HG03039 (cell line): ENCODE data around the gene EME2.
"Not testable (repeated sequence)": the region's sequence is repeated elsewhere in the genome, so short reads cannot be mapped to it uniquely, and the experiment has no call there.

ENCODE experiments used
- ATAC-seq: cut with Tn5 transposase; IDR thresholded peaks from one replicate; pipeline ENCODE4 v1.9.1; 2021; ENCODE audit warnings: mild to moderate bottlenecking, moderate library complexity; ENCODE audit not compliant: unreplicated experiment

EME2 gene

DNA sequence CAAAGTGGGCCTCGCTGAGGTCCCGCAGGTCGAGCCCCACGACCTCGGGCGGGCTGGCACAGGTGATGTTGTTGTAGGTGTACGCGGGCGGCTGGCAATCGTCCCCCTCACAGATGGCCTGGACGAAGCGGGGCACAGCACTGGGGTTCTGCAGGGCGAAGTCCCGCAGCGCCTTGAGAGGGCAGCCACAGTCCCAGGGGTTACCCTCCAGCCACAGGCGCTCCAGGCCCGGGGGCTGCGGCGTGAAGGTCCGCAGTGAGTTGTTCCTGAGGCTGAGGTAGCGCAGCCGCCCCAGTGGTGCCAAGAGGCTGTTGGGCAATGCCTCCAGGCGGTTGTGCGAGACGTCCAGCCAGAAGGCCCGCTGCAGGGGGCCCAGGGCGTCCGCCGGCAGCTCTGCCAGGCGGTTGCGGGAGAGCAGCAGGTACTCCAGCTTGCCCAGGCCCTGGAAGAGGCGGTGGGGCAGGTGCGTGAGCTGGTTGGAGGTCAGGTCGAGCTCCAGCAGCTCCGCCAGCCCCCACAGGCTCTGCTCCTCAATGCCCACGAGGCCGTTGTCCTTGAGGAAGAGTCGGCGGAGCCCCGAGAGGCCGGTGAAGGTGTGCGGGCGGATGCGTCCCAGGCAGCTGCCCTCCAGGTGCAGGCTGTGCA is 18.1 kb downstream of the EME2 start:
- ATAC-seq: no peak

DNA sequence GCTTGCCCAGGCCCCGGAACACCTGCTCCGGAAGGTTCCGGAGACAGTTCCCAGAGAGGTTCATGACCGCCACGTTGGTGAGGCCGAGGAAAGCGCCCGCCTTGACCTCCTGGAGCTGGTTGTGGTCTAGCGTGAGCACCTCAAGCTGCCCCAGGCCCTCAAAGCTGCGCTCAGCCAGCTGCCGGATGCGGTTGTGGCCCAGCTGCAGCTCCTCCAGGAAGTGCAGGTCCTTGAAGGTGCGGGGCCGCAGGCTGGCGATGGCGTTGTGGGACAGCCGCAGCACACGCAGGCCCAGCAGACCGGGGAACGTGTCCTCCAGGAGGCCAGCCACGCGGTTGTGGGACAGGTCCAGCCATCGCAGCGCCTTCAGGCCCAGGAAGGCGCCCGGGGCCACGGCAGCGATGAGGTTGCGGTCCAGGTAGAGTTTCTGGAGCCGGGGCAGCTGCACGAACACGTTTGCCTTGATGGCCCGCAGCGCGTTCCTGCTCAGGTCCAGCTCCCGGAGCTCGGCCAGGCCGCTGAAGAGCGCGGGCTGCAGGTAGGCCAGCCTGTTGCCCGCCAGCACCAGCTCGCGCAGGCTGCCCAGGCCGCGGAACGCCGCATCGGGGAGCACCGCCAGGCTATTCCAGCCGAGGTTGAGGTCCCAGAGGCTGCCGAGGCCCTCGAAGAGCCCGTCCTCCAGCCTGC is 18.8 kb downstream of the EME2 start:
- ATAC-seq: no peak

DNA sequence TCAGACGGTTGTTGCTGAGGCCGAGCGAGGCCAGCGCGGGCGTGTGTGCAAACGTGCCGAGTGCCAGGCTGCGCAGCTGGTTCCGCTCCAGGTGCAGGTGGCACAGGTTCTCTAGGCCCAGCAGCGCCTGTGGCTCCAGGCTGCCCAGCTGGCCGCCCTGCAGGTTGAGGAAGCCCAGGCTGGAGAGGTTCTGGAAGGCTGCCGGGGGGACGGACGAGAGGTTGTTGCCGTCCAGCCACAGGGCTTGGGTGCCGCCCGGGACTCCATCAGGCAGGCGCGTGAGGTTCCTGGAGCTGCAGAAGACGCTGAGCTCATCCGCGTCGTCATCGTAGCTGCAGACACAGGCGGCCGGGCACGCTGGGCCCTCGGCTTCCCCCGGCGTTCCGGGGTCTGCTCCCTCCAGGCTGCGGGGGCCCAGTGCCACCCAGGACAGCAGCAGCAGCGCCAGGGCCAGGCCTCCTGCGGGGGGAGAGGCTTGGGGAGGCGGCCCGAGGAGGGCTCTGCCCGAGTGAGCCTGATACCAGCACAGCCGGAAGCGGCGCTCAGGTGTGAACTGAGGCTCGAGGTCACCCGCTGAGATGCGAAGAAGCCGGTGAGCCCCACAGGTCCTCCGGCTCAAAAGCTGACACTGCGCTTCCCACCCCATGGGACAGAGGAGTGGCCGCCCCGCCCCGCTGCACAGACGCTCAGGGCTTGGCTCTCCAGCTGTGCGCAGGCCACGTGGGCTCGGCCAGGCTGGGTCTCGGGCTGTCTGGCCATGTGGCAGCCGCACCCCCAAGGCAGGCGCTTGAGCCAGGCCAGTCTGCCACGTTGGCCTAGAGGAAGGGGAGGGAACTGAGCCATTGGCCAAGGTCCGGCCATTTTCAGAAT is 19.6 kb downstream of the EME2 start:
- no peak for ATAC-seq

DNA sequence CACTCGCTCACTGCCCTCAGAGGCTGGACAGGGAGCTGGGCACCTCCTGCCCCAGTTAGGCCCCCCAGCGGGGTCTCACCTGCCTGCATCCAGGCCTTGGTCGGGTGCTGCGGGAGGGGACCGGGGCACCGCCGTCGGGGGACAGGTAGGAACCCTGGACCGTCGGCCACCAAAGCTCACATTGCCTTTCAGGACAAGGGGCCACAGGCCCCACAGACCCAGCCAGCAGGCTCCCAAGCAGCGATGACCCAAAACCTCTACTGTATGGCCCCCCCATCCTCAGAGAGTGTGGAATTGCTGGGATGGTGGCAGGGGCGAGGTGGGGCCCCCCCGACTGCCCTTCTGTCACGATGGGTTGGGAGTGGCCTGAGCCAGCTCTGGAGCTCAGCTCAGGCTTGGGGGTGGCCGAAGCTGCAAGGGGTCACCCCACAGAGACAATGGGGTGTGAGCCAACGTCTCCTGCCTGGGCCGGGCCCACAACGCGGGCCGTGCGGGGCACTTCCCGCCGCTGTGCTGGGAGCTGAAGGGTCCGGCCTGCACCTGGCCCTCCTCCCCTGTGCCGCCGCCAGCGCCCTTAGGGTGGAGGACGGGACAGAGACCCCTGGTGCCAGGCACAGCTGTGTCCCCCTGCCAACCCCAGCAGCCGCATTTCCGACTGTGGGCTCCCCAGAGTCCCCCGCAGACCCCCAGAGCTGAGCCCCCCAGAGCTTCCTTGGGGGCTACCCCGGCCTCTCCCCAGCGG is 20.4 kb downstream of the EME2 start:
- ATAC-seq: no peak

DNA sequence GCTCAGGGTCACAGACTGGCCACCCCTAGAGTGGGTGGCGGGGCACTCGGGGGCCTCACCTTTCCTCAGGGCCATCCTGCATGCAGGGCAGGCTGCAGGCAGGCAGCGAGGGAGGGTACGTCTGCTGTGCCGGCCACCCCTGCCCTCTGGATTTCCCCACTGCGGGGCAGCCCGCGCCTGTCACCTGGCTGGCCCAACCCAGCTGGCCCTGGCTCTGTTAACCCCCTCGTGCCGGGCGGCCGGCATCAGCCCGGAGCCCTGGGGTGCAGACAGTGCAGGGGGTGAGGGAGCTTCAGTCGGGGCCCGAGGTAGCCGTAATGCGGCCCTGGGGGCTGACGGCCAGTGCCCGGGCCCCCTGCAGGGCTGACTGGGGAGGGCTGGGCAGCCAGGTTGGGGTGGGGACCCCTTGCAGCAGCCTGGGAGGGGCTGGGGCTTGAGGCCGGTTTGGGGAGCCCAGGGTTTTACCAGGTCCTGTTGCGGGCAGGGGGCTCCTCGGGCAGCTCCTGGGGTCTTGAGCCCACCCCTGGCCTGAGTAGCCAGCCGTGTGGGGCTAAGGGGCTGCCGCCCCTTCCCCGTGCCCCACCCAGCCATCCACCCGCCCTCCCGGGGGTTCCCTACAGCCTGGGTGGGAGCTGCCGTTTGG is 21.1 kb downstream of the EME2 start, which contains the start of gene IGFALS:
TSS of gene IGFALS (minus strand) at position 128 of the 643 bp plus-strand sequence. CDS start at position 75, 53 bp downstream.
- no peak for ATAC-seq

DNA sequence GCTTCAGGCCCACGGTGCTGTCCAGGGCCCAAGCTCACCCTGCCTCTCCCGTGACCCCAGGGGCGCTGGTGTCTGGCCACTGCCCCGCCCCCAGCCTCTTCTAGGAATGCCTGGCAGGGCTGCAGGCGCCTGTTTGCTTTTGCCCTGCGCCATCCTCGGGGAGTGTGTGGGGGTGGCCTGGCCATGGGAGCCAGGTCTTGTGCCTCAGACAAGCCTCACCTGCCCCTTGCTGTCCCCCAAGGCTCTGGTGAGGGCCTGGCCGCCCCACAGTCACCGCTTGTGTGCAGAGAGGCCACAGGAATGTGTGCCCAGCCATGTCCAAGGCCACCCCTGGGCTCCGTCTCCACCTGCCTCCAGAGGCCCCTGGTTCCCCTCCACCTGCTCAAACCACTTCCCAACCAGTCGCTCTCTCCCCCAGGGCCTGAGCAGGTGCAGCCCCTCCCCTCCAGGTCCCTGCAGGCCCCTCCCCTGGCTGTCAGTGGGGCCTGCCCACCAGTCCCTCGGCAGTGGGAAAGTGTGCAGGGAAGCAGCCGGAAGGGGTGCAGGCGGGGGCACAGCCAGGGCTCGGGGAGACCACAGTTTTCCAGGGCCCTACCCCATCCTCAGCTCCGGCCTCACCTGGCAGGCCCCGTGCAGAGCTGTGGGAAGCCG is 21.7 kb downstream of the EME2 start:
- no peak for ATAC-seq

DNA sequence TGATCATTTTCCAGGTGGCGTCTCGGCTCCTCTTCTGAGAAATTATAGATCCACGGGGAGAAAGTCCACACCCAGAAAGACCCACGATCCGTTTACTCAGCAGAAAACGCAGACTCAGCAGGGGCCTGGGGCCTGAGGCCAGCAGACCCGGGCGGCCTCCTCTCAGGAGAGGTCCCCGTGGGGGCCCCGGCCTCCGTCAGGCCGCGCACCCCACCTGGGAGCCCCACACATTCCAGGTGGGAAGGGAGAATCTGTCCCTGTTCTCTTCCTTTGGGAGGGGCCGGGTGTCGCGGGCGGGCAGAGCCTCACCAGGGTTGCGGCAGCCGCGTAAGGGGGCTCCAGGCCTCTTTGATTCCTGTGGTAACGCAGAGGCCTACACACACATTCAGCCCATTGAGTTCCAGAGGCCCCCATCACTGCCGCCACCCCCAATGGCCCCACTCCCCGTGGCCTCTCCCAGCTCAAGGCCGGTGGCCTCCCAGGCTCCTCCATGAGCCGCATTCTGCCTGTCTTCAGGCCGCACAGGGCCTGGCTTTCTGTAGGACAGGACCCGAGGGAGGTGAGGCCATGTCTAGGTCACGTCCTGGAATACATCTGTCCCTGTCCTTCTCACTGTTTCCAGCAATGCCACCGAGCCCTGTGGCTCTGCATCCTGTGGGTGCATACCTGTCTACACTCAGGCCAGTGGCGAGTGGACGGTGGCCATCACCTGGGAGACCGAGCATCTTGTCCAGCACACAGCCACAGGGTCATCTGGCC is 22.5 kb downstream of the EME2 start:
- ATAC-seq: no peak

DNA sequence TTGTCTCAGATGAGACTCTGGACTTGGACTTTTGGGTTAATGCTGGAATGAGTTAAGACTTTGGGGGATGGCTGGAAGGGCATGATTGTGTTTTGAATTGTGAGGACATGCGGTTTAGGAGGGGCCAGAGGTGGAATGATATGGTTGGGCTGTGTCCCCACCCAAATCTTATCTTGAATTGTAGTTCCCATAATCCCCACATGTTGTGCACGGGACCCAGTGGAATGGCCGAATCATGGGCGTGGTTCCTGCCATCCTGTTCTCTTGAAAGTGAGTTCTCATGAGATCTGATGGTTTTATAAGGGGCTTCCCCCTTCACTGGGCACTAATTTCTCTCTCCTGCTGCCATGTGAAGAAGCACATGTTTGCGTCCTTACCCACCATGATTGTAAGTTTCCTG is 26.7 kb downstream of the EME2 start:
- not testable (repeated sequence) for ATAC-seq

DNA sequence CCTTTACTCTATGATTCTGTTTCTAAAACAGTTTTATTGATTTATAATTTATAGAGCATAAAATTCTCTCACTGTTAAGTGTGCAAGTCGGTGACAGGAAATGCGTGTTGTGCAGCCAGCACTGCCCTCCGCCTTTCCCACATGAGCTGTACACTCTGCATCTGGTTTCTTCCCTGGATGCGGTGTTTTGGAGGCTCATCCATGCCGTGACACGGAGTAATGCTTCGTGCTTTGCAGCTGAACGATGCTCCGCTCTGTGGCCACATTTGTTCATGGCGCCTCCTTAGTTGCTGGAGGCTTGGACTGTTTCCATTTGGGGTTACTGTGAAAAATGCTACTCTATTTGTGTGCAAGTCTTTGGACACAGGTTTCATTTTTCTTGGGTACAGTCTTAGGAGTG is 28.1 kb downstream of the EME2 start:
- no peak for ATAC-seq

DNA sequence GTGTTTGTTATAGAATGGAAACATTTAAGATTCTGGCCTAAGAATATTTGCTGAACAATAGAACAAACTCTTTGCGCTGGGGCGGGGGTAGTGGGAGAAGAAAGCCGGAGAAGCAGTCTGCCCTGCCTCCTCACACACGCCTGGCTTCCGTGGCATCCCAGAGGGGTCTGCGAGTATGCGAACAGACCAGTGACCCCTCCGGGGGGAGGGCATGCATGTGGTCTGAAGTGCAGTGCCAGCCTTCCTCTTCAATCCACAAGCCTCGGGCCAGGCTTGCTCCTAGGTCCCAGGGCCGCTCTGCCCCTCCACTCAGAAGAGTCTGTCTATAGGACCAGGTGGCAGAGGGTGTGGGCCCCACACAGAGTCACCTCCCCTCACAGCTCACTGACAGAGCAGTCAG is 35.0 kb downstream of the EME2 start:
- no peak for ATAC-seq

DNA sequence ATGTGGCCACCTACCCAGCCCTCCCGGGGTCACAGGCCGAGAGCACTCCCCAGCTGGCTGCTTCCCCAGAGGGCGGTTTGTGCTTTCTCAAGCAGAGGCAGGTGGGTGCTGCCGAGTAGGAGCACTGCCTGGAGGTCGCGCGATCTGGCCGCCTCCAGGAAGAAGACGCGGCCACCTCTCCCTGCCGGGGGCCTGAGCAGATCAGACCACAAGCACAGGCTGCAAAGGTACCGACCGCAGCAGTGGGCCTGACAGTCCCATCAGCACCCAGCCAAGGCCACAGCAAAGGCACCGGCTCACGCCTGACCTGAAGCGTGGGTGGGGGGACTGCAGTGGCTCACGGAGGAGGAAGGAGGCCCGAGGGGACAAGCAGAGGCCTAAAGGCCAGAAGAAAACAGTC is 36.1 kb downstream of the EME2 start:
- ATAC-seq: no peak

DNA sequence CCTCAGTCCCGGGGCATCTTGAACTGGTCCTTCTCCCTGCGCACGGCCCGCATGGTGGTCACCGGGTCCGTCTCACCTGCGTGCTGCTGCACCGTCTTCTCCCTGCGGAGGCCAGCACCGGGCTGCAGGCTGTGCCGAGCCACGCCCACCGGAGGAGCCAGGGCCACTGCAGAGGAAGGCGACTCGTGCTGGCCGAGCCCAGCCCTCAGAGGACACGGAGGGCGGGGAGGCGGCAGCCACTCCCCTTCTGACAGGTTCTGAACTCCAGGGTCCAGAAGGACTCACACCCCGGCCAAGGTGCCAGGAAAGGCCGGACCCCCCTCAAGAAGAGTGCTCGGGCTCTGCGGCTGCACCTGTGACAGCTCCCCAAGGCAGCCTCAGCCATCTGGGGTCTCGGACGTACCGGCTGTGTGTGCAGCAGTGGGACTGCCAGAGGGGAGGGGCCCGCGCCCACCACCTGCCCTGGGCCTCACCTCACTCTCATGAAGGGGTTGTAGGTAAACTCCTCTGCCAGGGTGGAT is 36.7 kb downstream of the EME2 start:
- no peak for ATAC-seq

DNA sequence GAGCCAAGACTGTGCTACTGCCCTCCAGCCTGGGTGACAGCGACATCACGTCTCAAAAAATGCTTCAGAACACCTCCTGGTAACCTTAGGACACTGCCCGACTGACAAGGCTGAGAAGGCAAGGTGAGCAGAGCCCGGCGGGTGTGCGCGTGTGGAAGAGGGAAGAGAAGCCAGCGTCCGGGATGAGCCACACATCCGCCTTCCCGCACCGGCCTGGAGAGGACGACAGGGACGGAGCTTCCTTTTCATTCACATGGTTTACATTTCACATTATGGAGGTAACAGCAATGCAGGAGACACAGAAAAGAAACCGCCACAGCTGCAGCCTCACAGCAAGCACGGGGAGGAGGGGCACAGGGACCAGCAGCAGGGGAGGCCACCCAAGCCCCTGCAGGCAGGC is 37.5 kb downstream of the EME2 start:
- no peak for ATAC-seq

DNA sequence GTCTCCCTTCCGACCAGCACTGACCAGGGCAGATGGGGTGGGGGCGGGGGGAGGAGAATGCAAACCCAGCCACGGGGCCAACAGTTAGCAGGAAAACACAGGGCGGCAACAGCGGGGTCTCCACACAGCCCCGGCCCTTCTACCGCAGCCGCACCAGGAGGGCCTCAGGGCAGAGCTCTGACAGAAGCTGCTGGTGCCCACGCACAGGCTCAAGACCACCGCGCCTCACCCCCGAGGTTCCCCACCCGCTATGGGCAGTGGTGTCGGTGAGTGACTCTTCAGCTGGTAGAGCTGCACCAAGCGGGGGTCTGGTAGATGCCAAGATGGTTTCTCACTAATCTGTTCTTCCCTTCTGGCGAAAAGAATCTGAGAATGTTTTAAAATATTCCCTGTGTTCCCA is 37.9 kb downstream of the EME2 start:
- ATAC-seq: no peak

DNA sequence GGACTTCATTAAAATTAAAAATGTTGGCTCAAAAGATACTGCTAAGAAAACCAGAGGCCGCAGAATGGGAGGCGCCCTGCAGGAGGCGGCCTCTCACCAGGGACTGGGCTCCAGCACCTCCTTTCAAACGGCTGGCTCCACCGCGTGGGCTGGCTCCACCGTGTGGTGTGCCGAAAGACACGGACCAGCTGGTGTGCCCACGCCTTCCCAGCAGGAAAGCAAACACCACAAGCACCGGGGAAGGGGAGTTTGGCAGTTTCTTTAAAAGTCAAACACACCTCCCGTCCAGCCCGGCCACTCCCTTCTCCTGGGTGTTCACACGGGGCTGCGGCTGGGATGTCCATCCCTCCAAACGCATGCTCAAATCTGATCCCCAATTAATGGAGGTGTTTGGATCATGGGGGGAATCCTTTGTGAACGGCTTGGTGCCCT is 40.1 kb downstream of the EME2 start:
- no peak for ATAC-seq

DNA sequence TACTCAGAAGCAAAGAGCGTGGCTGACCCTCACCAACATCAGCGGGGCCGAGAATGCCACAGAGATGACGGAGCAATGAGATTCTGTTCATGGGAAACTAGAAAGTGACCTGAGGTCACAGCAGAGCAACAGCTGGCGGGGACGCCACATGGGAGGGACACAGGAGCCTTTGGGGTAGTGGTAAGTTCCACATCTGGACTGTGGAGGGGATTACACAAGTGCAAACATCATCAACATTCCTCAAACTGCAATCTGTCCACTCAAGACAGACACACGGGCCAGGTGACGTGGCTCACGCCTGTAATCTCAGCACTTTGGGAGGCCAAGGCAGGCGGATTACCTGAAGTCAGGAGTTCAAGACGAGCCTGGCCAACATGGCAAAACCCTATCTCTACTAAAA is 42.9 kb downstream of the EME2 start:
- ATAC-seq: no peak

DNA sequence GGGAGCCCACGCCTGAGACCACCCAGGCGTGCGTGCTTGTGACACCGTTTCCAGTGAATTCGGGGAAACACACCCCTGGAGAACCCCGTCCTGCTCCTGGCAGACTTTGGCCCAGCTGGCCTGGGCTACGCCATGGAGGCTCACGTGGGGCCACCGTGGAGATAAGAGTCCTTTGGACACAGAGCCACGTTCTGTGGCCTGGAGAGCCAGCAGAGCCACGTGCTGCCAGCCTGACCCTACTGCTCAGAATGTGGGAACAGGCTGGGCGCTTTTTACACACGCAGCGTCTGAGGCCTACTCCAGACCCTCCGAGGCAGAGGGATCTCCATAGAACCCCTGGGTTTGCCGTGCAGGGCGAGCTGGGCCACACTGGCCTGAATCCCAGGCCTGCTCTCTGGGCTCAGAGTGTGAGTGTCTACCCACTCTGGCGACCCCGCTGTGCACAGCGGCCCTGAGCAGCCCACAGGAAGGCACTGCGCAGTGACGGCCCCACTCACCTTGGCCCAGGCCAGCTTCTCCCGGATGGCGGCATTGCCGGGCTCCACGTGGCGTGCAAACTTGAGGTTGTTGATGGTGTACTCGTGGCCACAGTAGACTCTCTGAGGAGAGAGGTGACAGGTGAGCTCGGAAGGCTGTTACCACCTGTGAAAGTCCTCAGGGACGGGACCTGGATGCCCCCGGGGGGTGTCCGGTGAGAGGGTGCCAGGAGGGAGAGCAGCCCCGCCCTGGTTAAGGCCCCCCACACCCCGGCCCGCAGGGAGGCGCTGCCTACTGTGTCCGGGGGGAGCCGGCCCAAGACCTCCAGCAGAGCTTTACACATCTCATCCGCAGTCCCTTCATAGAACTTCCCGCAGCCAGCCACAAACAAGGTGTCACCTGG is 44.0 kb downstream of the EME2 start:
- no peak for ATAC-seq

DNA sequence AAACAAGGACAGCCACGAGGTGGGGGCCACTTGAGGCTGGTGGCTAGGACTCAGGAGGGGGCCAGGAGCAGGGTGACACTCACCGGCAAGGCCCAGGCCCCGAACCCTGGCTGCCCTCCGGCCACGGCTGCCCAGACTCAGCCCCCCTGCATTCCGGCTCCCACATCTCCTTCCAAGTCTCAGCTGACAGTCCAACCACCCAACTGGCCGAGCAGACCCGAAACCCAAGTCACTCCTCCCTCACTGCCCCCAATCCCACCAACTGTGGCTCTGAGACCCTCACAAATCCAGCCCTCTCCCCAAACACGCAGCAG is 44.6 kb downstream of the EME2 start:
- ATAC-seq: no peak
